Islet of Langerhans (tissue), 1 donor: ENCODE measurements around the gene CEP131.

Experiments used
- FAIRE-seq: peaks from one replicate; lab custom pipeline; 2011; peaks lifted over from hg19 to GRCh38; lab: Jason Lieb, UNC

CEP131 gene

DNA sequence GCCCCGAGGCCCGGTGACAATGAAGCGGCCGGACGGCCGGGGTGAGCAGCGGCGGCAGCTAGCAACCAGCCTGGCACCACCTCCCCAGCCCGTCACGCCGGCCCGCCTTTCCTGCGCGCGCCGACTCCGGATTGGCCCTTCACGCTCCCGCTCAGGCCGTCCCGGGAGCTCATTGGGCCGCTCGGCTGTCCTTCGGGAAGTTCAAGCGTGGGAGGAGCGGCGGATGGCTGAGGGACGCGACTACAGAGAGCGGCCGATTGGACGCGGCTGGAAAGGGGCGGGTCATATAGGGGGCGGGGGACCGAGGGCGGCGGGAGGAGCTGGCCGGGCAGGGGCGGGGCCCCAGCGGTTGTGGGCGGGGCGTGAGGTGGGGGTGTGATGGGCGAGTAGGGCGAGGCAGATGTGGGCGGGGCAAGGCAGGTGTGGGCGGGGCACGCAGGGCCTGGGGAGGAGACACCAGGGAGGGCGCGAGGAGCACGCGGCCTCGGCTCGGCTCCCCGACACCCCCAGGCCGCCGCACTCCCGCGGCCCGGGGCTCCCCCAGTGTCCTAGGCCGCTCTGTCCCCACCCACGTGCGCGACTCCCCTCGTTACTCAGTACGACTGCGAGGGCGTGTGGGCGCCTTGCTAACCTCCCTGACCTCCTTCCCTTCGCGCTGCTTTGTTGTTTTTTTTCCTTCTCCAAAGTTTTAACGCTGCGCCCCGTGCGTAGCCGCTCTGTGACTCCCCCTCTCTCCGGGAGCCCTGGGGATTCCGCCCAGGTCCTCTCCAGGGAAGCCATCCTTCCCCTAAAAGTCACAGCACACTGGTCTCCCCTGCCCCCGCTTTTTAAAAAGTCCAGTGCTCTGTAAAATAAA, at the start of gene CEP131:
CEP131 (minus strand) TSS at position 60 of the 856 bp plus-strand sequence. CDS start 2,909 bp downstream, outside the sequence.
- no peak for FAIRE-seq

DNA sequence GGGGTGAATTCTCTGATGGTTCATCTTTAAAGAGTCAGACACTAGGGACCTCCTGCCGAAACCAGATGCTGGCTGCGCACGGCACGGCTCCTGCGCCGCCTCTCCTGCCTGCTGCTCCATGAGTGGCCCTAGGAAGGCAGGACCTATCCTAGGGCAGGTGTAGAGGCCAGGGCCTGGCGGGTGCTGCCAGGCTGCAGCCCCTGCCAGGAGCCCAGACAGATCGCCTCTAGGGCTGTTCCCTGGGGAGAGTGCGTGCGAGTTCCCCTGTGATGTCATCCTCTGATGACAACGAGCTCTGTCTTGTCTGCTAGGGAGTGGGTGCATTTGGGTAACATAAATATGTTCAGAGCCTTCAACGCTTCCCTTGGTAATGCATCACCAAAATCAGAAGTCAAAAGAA, 48.5 kb upstream of the CEP131 start:
- no peak for FAIRE-seq

DNA sequence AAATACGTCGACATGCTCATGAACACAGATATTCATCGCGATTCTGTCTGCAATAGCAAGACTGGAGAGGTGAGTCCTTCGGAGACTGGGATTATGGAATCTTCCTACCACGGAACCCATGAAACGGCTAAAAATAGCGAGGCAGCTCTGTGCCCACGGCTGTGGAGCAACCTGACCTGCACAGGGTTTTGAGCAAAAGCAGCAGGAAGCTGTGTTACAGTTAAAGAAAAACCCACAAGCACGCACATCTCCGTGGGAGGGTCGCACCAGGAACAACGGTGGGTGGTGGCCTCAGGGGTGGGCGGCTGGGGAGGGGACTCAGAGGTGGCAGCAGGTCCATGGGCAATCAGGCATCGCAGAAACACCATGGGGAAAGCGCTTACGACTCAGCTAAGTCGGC, 47.5 kb upstream of the CEP131 start:
- FAIRE-seq: no peak

DNA sequence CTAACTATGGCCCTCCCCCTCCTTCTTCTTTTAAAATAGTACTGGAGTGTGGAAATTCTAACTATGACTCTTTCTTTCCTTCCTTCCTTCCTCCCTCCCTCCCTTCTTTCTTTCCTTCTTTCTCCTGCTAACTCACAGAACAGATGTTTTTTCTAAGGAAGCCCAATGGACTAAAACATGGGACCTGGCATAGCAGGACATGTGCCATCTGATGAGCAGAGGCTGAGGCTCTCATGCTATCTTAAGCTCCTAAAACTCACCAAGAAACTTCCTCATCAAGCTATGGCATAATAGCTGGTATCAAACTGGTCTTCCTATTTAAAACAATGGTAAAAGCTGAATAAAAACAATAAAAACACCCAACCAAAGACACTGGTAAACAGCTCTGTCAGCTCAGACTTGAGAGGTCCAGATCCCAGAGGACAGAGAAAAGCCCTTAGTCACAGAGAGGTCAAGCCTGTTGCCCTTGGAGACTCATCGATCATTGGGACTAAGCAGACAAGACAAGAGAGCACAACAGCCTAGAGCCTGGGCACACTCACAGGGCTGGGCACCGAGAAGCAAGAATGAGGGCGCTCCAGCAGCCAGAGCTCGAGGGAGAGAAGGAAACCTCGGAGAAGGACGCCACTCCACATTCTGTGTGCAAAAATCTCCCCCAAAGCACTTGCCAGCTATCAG, 44.8 kb upstream of the CEP131 start:
- no peak for FAIRE-seq

DNA sequence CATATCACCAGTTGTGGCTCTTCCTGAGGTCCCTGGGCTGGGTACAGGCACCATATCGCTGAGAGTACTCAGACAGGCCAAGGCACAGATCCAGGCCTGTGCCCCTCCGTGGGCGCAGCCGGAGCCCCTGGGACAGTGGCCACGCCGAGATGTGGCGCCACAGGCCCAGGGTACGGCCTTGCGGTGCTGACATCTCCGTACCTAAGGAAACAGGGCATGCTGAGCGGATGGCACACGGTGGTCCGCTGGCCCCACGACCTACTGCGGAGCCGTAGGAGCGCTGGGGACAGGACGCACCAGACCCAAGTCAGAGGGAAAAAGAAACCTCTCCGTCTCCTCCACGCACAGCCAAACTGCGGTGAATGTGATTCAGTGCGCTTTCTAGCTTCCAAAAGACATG, 42.8 kb upstream of the CEP131 start:
- no peak for FAIRE-seq

DNA sequence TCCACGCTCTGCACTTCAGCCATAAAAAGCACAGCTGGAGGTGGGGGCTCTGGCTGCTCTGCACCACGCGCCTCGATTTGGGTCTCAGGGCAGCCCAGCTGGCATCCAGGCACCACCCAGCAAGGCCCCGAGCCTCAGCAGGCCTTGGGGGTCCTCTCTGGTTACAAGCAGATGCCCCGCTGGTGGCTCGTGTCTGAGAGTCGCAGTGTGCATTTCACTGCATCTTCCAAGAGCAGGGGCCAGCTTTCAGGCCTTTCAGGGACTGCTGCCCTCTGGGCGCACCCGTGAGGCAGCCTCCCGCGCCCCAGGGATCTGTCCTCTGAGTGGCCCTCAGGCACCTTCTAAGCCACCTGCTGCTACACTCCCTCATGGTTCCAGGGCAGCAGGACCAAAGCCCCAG, 41.9 kb upstream of the CEP131 start:
- FAIRE-seq: no peak

DNA sequence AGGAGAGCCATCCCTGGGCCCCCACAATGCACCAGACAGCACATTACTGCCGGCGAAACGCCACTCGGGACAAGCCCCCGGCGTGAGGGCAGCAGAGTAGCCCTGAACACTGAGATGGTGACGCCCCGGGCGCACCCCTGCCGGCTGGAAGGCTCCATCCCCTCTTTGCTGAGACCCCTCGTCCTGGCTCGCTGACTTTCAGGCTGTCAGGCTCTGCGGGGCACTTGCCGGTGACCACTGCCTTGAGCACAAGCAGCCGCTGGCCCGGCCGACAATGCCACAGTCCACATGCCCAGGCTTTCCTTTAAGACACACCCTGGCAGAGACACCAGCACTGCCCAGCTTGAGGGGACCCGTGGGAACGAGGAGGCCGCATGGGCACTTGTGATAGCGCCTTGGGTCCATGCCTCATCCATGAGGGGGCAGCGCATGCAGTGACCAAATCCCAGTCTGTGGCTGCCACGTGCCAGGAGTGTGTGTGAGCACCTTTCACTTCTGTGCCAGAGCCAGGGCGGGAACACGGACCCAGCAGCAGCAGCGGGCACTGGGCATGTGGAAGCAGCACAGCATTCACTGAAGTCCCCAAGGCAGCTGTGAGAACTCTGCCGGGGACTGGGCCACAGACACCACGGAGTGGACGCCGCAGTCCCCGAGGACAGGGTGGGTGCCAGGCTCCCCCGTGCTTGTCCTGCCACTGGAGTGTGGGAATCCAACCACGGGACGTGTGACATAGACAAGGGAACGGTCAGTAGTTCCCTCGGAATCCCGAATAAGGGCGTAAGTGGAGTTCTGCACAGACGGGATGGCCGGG, 40.8 kb upstream of the CEP131 start:
- no peak for FAIRE-seq

DNA sequence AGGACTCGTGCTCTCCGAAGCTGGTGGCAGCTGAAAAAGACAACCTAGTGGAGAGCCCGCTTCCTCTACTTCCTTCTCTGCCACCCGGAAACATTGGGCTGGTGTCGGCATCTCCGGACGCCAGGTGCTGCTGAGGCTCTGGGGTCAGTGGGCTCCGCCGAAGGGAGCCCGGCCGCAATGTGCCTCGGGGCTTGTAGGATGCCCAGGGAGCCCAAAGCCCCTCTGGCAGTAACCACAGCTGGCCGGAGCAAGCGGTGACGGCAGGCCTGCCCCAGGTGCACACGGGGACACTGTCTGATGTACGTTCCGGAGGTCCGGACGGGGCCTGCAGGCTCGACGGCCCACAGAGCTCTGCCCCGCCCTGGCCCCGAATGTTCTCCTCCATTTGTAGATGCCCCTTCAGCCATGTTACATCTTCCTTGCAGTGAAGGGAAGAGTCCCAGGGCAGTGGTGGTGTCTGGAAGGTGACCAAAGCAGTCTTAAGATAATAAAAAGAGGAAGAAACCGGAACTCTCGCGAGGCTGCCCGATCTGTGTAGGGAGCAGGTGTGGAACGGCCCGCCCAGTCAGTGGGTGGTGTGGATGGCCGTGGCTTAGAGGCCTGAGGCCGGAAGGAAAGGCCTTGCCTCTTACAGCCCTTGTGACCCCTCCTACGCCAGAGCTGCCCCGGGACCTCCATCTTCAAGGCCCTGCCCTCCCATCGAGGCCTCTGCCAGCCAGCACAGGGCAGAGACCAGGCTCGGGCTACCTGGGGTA, 39.0 kb upstream of the CEP131 start:
- FAIRE-seq: no peak

DNA sequence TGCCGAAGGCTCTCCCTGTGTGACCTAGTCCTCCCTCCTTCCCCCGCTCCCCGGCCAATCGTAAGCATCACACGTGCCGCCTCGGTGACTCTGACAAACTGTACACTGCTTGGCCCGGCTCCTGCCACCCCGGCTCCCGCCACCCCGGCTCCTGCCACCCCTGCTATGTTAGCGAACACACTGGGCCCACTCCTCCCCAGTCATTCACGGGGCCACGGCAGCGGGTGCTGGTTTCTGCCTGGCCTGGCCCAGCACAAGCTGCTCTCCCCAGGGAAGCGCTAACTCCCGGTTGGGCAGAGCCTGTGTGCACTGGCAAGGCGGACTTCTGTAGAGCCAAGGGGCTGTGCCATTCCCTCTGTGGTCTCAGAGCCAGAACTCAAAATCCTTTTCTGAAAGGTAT, 38.3 kb upstream of the CEP131 start:
- no peak for FAIRE-seq

DNA sequence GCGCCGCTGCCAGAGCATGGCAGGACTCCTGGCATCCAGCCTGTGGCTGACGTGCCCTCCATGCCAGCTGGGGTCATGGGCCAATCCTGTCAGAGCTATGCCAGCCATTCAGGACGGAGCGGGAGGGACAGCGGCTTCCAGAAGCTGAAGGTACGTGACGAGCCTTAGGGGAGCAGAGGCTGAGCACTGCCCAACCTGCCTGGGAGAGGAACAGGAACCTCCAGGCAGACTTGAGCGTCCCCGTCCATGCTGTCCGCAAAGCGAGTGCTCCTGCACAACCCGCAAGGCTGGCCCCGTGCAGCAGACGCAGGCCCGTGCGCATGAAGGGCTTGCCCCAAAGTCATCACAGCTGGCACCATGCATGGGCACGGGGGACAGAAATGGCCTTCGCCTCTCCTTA, 37.9 kb upstream of the CEP131 start:
- no peak for FAIRE-seq

DNA sequence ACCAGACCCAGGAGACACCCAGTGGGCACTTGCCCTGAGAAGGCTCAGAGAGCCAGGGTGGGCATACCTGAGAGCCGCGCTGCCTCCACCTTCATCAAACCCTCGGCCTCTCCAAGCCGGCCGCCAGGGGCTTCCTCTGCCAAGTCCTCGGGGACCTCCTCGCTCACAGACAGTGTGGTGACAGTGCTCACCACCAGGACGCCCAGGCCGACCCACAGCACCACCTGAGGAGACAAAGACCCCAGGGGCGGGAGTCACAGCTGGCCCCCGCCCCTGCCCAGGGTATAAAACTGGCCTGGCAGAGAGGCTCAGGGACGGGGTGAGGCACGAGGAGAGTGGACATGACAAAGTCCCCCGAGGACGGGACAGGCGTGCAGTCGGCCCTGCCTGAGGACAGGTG, 37.4 kb upstream of the CEP131 start:
- FAIRE-seq: no peak

DNA sequence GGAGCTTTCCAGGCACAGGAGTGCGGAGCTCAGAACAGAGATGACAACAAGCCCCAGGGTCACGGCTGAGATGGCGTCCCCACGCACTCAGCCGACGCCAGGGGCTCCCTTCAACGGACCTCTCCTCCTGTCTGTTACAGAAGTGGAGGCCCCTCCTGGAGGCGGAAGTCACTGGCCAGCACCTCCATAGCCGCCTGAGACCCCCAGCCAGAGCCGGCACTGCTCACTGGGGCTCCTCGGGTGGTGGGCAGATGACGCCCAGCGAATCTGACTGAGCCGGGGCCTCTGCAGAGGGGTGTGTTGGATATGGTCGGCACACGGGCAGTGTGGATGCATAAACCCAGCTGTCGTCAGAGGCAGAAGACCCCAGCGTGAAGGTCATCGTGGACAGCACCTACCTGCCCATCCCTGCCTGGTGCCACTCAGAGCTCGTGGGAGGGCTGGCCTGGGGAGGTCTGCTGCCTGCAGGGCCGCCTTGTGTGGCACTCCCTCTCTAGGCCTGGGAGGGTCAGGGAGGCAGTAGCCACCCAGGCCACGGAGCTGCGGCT, 36.4 kb upstream of the CEP131 start:
- no peak for FAIRE-seq

DNA sequence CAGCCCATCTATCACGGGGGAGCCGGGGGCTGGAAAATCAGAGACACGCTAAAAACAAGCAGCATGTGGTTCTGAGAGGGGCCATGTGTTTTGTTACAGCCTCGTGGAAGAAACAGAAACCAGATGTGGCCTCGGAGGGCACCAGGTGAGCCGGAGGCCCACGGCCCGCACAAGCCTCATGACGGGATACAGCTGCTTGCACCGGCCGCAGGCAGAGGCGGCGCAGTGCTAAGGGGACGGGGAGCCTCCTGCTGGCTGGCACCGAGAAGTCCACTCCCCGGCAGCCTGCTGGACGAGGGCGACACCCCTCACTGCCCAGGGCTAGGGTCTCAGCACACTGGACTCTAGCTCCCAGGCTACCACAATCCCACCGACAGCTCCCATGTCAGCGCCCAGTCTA, 35.5 kb upstream of the CEP131 start:
- no peak for FAIRE-seq

DNA sequence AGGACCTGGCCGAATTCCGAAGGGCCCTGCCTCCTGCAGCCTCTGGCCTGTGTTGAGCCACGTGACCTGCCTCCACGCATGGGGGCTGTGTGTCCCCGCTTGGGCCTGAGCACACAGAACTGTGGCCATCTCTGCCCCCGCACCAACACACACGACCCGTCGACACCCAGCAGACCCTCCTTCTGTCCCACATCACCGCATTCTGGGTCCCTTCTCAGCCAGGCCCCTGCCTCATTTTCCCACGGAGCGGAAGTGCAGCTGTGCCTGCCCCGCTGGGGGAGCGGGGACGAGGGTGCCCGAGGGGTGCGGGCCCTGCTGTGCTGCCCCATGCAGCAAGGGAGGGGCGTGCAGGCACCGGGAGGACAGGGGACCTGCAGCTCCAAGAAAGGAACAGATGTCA, 34.8 kb upstream of the CEP131 start:
- no peak for FAIRE-seq

DNA sequence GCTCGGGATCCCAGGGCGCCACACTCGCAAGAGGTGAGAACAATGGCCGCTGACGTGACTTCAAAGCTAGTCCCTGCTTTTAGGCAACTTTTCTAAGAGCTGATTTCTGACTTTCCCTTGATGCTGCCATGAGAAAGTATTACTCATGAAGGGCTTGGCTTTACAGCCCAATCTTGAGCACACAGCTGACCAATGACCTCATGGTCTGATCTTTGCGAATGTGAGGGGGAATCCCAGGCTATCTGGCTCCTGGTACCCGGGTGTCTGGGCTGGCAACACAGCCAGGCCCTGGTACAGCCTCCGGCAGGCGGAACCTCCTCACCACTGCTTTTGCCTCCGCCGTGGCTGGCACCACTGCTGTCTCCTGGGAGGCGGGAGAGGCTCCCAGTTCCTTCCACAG, 33.9 kb upstream of the CEP131 start:
- FAIRE-seq: no peak

DNA sequence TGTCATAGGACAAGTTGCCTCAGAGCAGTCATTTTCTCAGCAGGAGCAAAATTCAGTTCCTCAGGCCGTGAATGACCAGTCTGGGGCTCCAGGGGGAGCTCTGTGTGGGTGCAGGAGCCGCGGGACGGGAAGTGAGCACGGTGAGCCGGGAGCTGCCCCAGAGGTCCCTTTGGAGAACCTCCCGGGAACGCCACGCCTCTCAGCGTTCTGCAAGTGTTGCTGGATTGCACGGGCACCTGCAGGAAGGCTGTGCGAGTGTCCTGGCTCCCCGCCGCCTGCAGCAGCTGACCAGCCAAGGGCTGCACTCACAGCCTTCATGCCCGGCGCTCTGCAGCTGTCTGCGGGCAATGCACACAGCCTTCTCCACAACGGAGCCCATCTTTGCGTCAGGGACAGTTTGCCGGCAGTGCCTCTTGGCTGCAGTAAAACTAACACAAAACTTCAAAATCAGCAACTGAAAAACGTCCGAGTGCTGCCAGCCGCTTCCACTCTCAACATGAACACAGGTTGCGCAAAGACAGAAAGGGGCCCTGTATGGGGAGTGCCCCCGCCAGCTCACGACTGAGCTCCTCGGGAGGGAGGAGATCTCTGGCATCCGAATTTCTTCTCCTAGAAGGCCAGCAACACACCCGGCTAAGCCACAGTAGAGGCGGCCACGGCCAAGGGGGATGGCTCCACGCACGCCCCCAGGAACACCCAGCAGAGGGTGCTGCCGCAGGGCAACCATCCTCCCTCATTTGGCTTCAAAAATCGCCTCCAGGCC, 32.4 kb upstream of the CEP131 start:
- no peak for FAIRE-seq

DNA sequence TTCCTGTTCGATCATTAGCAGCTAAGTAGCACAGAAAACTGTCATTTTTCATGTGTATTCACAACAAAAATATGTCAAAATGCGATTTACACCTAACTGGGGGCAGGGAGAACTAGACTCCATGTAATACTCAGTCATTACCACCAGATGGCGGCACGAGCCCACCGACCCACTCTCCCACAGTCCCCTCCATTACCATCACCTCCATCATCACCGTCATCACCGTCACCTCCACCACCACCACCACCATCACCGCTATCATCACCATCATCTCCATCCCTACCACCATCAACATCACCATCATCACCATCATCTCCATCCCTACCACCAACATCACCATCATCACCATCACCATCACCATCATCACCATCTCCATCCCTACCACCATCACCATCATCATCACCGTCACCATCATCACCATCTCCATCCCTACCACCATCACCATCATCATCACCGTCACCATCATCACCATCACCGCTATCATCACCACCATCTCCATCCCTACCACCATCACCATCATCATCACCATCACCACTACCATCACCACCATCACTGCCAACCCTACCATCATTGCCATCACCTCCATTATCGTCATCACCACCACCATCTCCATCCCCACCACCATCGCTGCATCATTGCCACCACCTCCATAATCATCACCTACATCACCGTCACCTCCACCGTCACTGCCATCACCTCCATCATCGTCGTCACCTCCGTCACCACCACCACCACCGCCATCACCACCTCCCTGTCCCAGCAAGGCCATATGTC, 30.8 kb upstream of the CEP131 start:
- no peak for FAIRE-seq

DNA sequence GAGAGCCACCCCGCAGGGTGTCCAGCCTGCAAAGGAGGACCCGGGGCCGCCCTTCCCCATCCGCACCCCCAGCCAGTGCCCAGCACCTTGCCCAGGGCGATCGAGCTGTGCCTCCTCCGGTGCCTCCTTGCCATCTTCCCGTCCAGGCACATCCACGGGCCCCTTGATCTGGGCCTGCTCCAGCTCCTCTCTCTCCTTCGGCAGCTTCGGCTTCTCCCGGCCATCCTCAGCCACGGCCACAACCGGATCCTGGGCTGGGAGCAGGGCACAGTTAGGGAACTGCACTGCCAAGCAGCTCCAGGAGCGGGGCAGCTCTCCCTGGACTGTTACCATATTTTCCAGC, 30.2 kb upstream of the CEP131 start:
- no peak for FAIRE-seq

DNA sequence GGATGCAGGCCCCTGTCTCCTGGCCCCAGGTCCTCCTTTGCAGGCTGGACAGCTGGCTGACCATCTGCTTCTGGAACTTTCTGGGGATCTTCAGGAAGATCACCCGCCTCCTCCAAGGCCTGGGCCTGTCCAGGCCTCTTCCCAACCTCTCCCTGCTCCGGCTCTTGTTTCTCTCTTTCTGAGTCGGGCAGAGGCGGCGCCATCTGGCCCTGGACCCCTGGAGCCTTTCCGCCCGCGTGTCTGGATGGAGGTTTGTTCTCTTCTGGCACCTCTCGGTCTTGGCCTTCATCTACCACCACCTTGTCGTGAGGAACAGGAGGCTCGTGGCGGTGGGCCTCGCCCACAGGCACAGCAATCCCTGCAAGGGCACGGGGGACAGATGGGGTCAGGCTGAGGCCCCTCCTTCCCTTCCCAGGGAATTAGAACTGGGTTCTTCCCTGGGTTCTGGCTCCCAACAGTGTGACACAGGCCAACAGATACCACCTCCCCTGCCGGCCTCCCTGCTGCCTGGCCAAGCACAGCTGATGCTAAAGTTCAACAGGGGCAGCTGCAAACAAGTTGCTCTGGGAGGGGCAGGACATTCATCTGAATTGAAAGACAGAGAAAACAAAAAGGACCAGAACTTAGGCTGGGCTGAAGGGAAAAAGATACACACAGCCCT, 29.7 kb upstream of the CEP131 start:
- FAIRE-seq: no peak

DNA sequence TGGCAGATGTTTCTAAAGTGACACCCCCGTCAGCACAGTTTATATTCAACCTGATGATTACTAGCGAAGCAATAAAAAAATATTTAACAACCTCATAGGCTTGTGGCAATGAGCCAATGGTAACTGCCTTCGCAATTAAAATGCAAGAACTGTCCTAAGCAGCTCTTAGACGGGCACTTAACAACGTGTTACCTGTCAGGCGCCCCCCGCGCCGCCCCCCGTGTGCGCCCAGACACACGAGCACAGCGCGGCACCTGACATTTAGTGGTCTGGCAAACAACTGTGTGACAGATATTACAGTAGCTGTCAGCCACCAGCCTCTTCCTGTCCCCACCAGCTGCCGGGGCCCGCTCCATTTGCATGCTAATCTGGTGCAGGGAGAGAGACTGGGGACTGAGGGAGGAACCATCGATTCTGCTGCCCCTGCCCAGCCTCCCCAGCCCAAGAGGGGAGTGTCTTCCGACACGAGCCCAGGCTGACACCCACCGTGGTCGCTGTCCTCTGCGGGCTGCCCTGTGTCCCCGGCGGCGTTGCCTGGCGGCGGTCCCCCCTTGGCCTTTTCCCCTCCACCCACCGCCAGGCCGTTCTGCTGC, 29.0 kb upstream of the CEP131 start:
- no peak for FAIRE-seq
